SH-SY5Y (cell line): ENCODE data around the gene APEH.

Source experiments
- GATA2 ChIP-seq: IDR thresholded peaks from 2 replicates; pipeline ENCODE4 v1.6.1; 2011; ENCODE audit warnings: mild to moderate bottlenecking, low read depth, low read length
- GATA3 ChIP-seq: IDR thresholded peaks from 2 replicates; pipeline ENCODE4 v1.6.1; 2011; ENCODE audit warnings: low read depth, mild to moderate bottlenecking, low read length, moderate library complexity

DNA sequence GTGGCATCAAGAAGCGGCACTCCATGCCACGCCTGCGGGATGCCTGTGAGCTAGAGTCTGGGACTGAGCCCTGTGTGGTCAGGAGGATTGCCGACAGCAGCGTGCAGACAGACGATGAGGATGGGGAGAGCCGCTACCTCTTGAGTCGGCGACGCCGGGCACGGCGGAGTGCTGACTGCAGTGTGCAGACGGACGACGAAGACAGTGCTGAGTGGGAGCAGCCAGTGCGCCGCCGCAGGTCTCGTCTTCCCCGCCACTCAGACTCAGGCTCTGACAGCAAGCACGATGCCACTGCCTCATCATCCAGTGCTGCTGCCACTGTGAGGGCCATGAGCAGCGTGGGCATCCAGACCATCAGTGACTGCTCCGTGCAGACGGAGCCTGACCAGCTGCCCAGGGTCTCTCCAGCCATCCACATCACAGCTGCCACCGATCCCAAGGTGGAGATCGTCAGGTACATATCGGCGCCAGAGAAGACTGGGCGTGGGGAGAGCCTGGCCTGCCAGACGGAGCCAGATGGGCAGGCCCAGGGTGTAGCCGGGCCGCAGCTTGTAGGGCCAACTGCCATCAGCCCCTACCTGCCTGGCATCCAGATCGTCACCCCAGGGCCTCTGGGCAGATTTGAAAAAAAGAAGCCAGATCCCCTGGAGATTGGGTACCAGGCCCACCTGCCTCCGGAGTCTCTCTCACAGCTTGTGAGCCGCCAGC lies 16.8 kb upstream of the APEH start:
- TF ChIP-seq GATA2: no peak
- TF ChIP-seq GATA3: no peak
